ENCODE data around the gene VPS8. TPM values are rescaled to one million over a fixed set of nuclear protein-coding genes. Genes with fewer than 3 reads are reported as not detected.

Gene VPS8
- total RNA-seq, 2 donors from 2014 or later, result 22.7 to 23.0 TPM

GRCh38 chr3:184836090-184836822 is 24.3 kb downstream of the VPS8 start:
- H3K4me3 ChIP-seq, result no peak overlapping the region
- no peaks in the 10 kb centered on the region for H3K27me3 ChIP-seq
- peaks cover 6% of the 10 kb centered on the region for H3K36me3 ChIP-seq
- TF ChIP-seq CTCF (IDR thresholded peaks at IDR 0.05), result no peak
- no peaks in the 10 kb centered on the region for H3K4me1 ChIP-seq
- no peak overlapping the region for H3K27ac ChIP-seq
- H3K9me3 ChIP-seq, result no peaks in the 10 kb centered on the region
- DNase-seq (ENCODE audit: low spot score), result no peak

- TF ChIP-seq CTCF (IDR thresholded peaks at IDR 0.05), result no peak
- no peak for DNase-seq (ENCODE audit: low spot score)
- Histone ChIP-seq H3K4me1 (no peaks in the 10 kb centered on the region), H3K27ac (no peak overlapping the region), H3K9me3 (no peaks in the 10 kb centered on the region), H3K36me3 (no peaks in the 10 kb centered on the region), H3K4me3 (no peak overlapping the region), H3K27me3 (no peaks in the 10 kb centered on the region)
Measured at GRCh38 chr3:184842433-184842832, 30.5 kb downstream of the VPS8 start.

GRCh38 chr3:184845819-184846218 is 33.9 kb downstream of the VPS8 start:
- DNase-seq (ENCODE audit: low spot score), result no peak
- H3K27ac ChIP-seq, result no peak overlapping the region
- H3K4me3 ChIP-seq, result no peak overlapping the region

GRCh38 chr3:184846496-184846895 is 34.5 kb downstream of the VPS8 start:
- Histone ChIP-seq H3K36me3 (peaks cover 8% of the 10 kb centered on the region), H3K4me1 (no peaks in the 10 kb centered on the region), H3K27ac (no peak overlapping the region), H3K4me3 (no peak overlapping the region), H3K9me3 (no peaks in the 10 kb centered on the region), H3K27me3 (no peaks in the 10 kb centered on the region)
- TF ChIP-seq CTCF (IDR thresholded peaks at IDR 0.05), result no peak
- no peak for DNase-seq (ENCODE audit: low spot score)

More at GRCh38 chr3:184845819-184846218, 33.9 kb downstream of the VPS8 start:
- H3K4me1 ChIP-seq, result no peaks in the 10 kb centered on the region
- no peak for TF ChIP-seq CTCF (IDR thresholded peaks at IDR 0.05)
- H3K36me3 ChIP-seq, result peaks cover 1% of the 10 kb centered on the region
- H3K9me3 ChIP-seq, result no peaks in the 10 kb centered on the region
- H3K27me3 ChIP-seq, result no peaks in the 10 kb centered on the region

GRCh38 chr3:184848934-184849333 is 37.0 kb downstream of the VPS8 start:
- peaks cover 15% of the 10 kb centered on the region for H3K36me3 ChIP-seq

More at GRCh38 chr3:184848934-184849333, 37.0 kb downstream of the VPS8 start:
- Histone ChIP-seq H3K27me3 (no peaks in the 10 kb centered on the region), H3K9me3 (no peaks in the 10 kb centered on the region), H3K27ac (no peak overlapping the region), H3K4me1 (no peaks in the 10 kb centered on the region), H3K4me3 (no peak overlapping the region)
- no peak for TF ChIP-seq CTCF (IDR thresholded peaks at IDR 0.05)
- no peak for DNase-seq (ENCODE audit: low spot score)

Measured in right atrium auricular region (tissue), 2 donors.